M059J (cell line): ENCODE data around the gene SYT2. TPM values are rescaled to one million over a fixed set of nuclear protein-coding genes. Genes with fewer than 3 reads are reported as not detected.

ENCODE experiments used
- DNase-seq: peaks from one replicate; pipeline ENCODE4 v3.0.0-alpha.2; 2012; ENCODE audit warnings: low read depth
- total RNA-seq: library from RNA; depleted of rRNA; stranded (reverse); fragments of >200 nt; shearing (Covaris generic); gene quantifications from 2 replicates; pipeline ENCODE4 v1.2.3, GENCODE V29; 2014

Gene SYT2
- total RNA-seq, 1 experiment from 2014 or later, result not detected

DNA sequence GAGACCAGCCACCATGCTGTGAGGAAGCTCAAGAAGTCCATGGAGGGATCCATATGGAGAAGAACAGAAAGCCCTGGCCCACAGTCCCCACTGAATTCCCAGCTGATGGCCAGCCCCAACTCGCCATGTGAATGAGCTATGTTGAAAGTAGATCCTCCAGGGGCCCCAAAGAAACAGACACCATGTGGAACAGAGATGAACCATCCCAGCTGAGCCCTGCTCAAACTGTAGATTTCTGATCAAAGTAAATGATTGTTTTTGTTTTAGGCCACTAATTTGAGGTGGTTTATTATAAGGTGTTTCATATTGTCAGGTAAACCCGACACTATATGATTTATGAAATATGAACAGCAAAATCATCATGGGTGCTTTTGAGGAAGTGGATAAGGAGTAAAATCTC is 32.8 kb downstream of the SYT2 start:
- DNase-seq, result no peak

- no peak for DNase-seq
These were observed 36.7 kb downstream of the SYT2 start for GRCh38 chr1:202673531-202673930.

- DNase-seq, result peak; percentile 88
These were observed 38.9 kb downstream of the SYT2 start for GRCh38 chr1:202671399-202671798.

DNA sequence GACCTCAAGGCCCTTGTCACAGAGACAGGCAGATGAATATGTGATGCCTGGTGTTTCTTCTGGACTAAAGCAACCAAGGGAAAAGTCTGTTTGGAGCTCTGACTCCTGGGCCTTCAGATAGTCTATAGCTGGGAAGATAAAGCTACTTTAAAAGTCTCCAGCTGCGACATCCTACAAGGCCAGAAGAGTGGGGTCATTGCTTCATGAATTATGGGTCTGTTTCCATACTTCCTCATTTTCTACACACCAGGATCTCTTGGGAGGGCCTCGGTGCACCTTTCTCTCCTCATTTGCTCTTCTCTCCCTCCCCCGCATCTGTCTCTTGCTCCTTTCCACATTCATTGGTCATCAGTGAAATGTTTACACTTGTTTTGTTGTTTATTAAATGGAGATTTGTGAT is 44.8 kb downstream of the SYT2 start:
- DNase-seq, result no peak

GRCh38 chr1:202664083-202664482 is 46.2 kb downstream of the SYT2 start:
- DNase-seq, result peak; percentile 41

- no peak for DNase-seq
These were observed 47.1 kb downstream of the SYT2 start for GRCh38 chr1:202663131-202663530.

DNA sequence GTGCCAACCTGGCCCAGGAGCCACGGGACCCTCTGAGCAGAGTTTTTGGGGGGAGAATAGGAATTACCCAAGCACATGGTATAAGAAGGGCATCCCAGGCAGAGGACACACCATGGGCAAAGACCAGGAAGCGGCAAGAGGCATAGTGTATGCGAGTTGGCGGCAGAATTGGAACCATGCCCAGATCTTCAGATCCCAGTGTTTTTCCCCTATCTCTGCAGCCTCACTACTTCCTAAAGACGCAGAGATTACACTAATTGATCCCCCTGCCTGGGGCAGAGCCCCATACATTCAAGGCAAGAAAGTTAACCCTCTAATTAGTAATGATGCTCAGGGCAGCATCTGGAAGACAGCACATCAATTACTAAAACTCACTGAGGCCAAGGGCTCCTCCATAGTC is 48.2 kb downstream of the SYT2 start:
- DNase-seq, result peak; percentile 27

DNA sequence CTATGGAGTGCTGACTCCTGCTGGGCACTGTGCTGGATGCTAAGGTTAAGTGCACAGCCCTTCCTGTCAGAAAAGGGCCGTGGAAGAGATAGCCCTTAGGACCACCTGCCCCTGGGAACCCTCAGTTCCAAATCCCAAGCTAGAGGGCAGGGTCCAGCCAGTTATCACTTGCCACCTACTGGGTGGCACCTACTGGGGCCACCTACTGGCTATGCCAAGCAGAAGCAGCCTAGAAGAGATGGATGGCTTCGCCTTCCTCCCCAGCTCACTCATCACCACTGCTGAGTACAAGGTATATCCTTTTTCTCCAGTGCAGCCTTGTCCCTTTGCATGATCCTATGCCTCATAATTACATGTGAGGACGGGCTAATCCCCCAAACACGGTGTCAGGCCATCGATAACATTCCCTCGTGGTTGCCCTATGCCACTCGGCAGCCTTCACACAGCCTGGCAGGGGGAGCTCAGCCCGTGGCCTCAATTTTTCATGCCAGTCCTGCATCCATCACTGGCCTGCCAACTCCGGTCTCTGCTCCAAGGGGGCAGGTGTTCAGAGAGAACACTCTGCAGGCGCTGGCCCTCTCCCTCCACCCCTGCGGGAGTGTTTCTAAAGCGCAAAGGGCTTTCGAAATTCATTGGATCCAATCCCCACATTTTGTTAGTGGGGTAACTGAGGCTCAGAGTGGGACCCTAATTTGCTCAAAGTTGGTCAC is 49.0 kb downstream of the SYT2 start:
- DNase-seq, result peak; percentile 20

GRCh38 chr1:202659974-202660373 is 50.3 kb downstream of the SYT2 start:
- DNase-seq, result no peak

GRCh38 chr1:202659541-202659940 is 50.7 kb downstream of the SYT2 start:
- DNase-seq, result no peak

DNA sequence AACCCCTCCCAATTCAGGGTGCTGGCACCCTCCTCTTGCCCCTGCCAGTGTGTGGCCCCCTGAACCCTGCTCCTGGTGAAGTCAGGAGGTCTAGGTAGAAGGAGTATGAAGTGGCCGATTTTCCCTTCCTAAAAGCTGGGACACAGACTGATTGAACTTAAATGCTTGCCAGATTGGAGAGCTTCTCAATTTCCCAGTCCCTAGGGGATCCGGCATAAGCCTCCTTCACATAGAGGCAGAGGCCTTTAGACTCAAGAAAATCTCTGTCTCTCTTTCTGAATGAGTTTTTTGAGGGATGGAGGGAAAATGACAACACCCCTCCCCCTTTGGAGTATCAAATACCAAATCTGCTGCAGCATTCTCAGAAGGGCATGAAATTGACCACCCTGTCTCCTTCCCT is 51.5 kb downstream of the SYT2 start:
- no peak for DNase-seq

GRCh38 chr1:202658251-202658759 is 51.9 kb downstream of the SYT2 start:
- DNase-seq, result no peak

DNA sequence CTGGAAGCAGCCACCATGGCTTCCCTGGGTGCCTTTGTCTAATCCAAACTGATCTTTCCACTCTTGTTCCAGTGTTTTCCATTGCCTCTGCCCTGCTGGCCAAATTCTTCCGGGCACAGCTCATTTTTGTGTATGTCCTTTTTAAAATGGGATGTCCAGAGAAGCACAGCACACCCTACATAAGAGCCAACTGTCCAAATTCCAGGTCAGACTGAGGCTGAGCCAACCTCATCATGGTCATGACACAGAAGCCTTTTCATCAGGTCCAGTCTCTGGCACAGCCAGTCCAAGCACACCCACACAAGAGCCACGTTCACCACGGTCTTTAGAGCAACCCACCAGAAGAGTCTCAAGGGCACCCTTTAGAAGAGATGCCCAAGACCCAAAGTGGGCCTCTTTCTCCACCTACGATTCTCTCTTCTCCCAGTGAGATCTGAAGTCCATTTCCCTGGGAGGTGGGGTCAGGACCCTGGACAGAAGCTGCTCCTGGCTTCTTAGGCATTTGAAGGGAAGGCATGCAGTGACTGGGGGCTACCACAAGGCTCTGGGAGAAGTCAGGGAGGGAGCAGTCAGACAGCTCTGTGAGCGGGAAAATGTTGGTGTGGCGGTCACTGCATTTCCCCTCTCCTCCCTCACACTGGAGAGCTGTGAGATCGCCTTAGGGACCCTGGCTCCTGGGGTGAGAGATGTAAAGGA is 53.2 kb downstream of the SYT2 start:
- DNase-seq, result peak; percentile 41

GRCh38 chr1:202656057-202656456 is 54.2 kb downstream of the SYT2 start:
- DNase-seq, result peak; percentile 37

GRCh38 chr1:202654079-202654478 is 56.2 kb downstream of the SYT2 start:
- DNase-seq, result no peak

- no peak for DNase-seq
These were observed 60.5 kb downstream of the SYT2 start for GRCh38 chr1:202649553-202650392.

DNA sequence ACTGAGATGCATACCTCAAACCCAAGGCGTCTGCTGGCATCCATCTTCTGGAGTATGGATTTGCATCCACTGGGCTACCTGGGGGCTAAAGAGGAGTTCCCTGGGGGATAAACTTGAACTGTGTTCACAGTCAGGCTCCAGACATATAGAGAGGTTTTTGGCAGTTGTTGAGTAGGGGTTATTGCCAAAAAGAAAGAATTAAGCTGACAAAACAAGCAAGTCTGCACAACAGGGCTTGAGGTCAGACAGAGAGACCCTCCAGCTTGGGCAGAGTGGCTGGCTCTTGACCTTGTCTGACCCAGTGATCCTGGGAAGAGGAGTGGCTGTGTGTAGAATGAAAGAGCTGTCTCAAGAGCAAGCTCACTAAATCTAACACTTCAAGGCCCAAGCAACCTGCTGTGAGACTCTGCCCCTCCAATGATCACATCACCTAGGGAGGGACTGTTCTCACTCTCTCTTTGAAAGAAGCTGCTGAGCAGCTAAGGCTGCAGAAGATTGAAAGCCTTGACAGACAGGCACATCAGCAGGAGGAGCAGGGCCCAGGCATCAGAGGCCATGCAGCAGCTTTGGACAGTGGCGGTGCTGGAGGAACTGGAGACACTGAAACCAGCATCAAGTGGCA is 61.5 kb downstream of the SYT2 start:
- no peak for DNase-seq

DNA sequence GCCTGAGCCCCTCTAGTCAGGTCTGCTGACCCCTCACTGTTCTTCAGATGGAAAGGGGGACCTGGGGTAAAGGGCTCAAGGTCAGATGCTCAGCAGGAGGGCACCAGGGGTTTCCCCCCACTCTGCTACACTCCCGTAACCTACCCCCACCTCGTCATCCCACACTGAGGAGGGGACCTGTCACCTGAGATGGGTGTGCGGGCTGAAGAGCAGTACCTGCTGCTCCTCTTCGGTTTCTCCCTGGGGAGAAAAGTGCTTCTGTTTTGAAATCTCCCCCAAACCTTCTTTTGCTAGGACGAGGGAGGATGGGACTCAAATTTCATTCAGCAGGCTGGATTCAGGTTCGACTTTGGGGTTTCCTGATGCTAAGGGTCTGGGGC is 65.2 kb downstream of the SYT2 start:
- DNase-seq, result no peak

GRCh38 chr1:202644219-202645096 is 65.8 kb downstream of the SYT2 start:
- DNase-seq, result no peak

GRCh38 chr1:202643397-202644218 is 66.6 kb downstream of the SYT2 start:
- no peak for DNase-seq
